SK-N-SH (cell line): ENCODE results near the gene RILPL2. TPM values are rescaled to one million over a fixed set of nuclear protein-coding genes. Genes with fewer than 3 reads are reported as not detected.

Source experiments
- CTCF ChIA-PET: fragments of 300-600, 350-600 bp; formaldehyde crosslinking; extraction: SDS; loops from one replicate; lab custom pipeline; 2021; lab: Yijun Ruan, JAX
- POLR2A ChIA-PET: fragments of 350-600 bp; sonication (Branson Sonifier 250); formaldehyde crosslinking; extraction: SDS; loops from one replicate; lab custom pipeline; 2020; ENCODE audit warnings: antibody characterized with exemption, inconsistent platforms; lab: Yijun Ruan, JAX
- DNase-seq: peaks from one replicate; pipeline ENCODE4 v3.0.0; 2012
- H2AFZ ChIP-seq: fragments of 200-600 bp; sonication (generic); 2 replicates; pipeline ENCODE4 v1.8.1; 2016; ENCODE audit warnings: antibody characterized with exemption, mild to moderate bottlenecking, low read depth
- H3F3A ChIP-seq: fragments of 200-600 bp; sonication (generic); replicated peaks from 2 replicates; pipeline ENCODE3; 2016; ENCODE audit warnings: antibody characterized with exemption, mild to moderate bottlenecking; ENCODE audit not compliant: insufficient read depth
- H3K27ac ChIP-seq, 2 experiments: fragments of 200-500 bp in 1 of 2; fragments of 200-600 bp in 1 of 2; sonication (Bioruptor generic) in 1 of 2; sonication (generic), shearing (Covaris generic) in 1 of 2; 2 replicates each; pipeline versions ENCODE4 v1.5.1 to v1.6.1; 2014 to 2016; ENCODE audit warnings: low read depth in 2 of 2, inconsistent platforms in 1 of 2, low read length in 1 of 2, mild to moderate bottlenecking in 1 of 2, mixed read lengths in 1 of 2
- H3K27me3 ChIP-seq: fragments of 200-600 bp; sonication (generic), shearing (Covaris generic); 2 replicates; pipeline ENCODE4 v1.6.1; 2016; ENCODE audit warnings: mixed run types; ENCODE audit not compliant: insufficient read depth
- H3K36me3 ChIP-seq, 2 experiments: fragments of 200-500 bp in 1 of 2; fragments of 200-600 bp in 1 of 2; sonication (Bioruptor generic) in 1 of 2; sonication (generic) in 1 of 2; replicated peaks in 1 of 2; 2 replicates each; pipeline versions ENCODE3 to v1.5.1; 2014 to 2016; ENCODE audit warnings: low read length in 1 of 2, mild to moderate bottlenecking in 1 of 2; ENCODE audit not compliant: insufficient read depth in 2 of 2, control insufficient read depth in 1 of 2
- H3K4me1 ChIP-seq, 2 experiments: fragments of 200-500 bp in 1 of 2; fragments of 200-600 bp in 1 of 2; sonication (Bioruptor generic) in 1 of 2; sonication (generic), shearing (Covaris generic) in 1 of 2; 2 replicates each; pipeline versions ENCODE4 v1.5.1 to v1.6.1; 2014 to 2016; ENCODE audit warnings: low read depth in 1 of 2, low read length in 1 of 2, mixed run types in 1 of 2; ENCODE audit not compliant: insufficient read depth in 2 of 2, control insufficient read depth in 1 of 2
- H3K4me2 ChIP-seq: fragments of 200-600 bp; sonication (generic), shearing (Covaris generic); 2 replicates; pipeline ENCODE4 v1.6.1; 2017; ENCODE audit warnings: mixed run types
- H3K4me3 ChIP-seq, 2 experiments: fragments of 200-500 bp in 1 of 2; fragments of 200-600 bp in 1 of 2; sonication (Bioruptor generic) in 1 of 2; sonication (generic), shearing (Covaris generic) in 1 of 2; 2 replicates each; pipeline versions ENCODE4 v1.5.1 to v1.8.1; 2014 to 2016; ENCODE audit warnings: low read depth in 2 of 2, inconsistent platforms in 1 of 2, low read length in 1 of 2, mild to moderate bottlenecking in 1 of 2, mixed read lengths in 1 of 2, moderate library complexity in 1 of 2
- H3K79me2 ChIP-seq: fragments of 200-600 bp; sonication (generic); 2 replicates; pipeline ENCODE4 v1.8.1; 2017; ENCODE audit warnings: mild to moderate bottlenecking; ENCODE audit not compliant: insufficient read depth
- H3K9ac ChIP-seq: fragments of 200-600 bp; sonication (generic); 2 replicates; pipeline ENCODE4 v1.6.1; 2017; ENCODE audit warnings: mixed run types
- H3K9me2 ChIP-seq: fragments of 200-600 bp; sonication (generic); 2 replicates; pipeline ENCODE4 v1.6.1; 2017; ENCODE audit warnings: mixed run types
- H3K9me3 ChIP-seq: fragments of 200-600 bp; sonication (generic); 2 replicates; pipeline ENCODE4 v1.6.1; 2017; ENCODE audit warnings: mixed run types, mild to moderate bottlenecking, moderate library complexity
- H4K20me1 ChIP-seq: fragments of 200-600 bp; sonication (generic); 2 replicates; pipeline ENCODE4 v1.6.1; 2017; ENCODE audit warnings: mild to moderate bottlenecking, mixed run types; ENCODE audit not compliant: insufficient read depth
- EP300 ChIP-seq, 2 experiments: IDR thresholded peaks; 2 replicates each; pipeline versions ENCODE4 v1.4.0 to v1.6.1; 2012; ENCODE audit warnings: borderline replicate concordance in 1 of 2, low read depth in 1 of 2, low read length in 1 of 2
- EZH2phosphoT487 ChIP-seq: fragments of 200-600 bp; sonication (generic); IDR thresholded peaks from 2 replicates; pipeline ENCODE4 v1.6.1; 2017; ENCODE audit warnings: low read depth, mixed run types, mild to moderate bottlenecking, antibody characterized with exemption, moderate library complexity, borderline replicate concordance
- FOSL2 ChIP-seq: IDR thresholded peaks from 2 replicates; pipeline ENCODE4 v1.4.0; 2012; ENCODE audit warnings: low read depth, mild to moderate bottlenecking, moderate library complexity, borderline replicate concordance
- NFIC ChIP-seq: IDR thresholded peaks from 2 replicates; pipeline ENCODE4 v1.4.0; 2012; ENCODE audit warnings: borderline replicate concordance
- POLR2AphosphoS5 ChIP-seq: IDR thresholded peaks from 2 replicates; pipeline ENCODE4 v1.6.1; 2012; ENCODE audit warnings: low read depth, low read length
- RCOR1 ChIP-seq: fragments of 150-350 bp; IDR thresholded peaks from 2 replicates; pipeline ENCODE4 v1.6.1; 2017; ENCODE audit warnings: antibody characterized with exemption, low read length
- RFX5 ChIP-seq: IDR thresholded peaks from 2 replicates; pipeline ENCODE4 v1.6.1; 2012; ENCODE audit warnings: mild to moderate bottlenecking, improper control_type of control experiment, low read length
- SMC3 ChIP-seq: IDR thresholded peaks from 2 replicates; pipeline ENCODE4 v1.6.1; 2012; ENCODE audit warnings: low read depth, low read length, improper control_type of control experiment
- TAF1 ChIP-seq: IDR thresholded peaks from 2 replicates; pipeline ENCODE4 v1.6.1; 2012; ENCODE audit warnings: low read depth, mild to moderate bottlenecking, low read length, moderate library complexity, borderline replicate concordance
- YY1 ChIP-seq: IDR thresholded peaks from 2 replicates; pipeline ENCODE4 v1.4.0; 2012; ENCODE audit warnings: low read depth, mild to moderate bottlenecking
- WGBS: methylation state at CpG from one replicate; pipeline ENCODE4 v1.1.6; 2017; ENCODE audit warnings: low lambda C conversion rate; 5-methylcytosine and 5-hydroxymethylcytosine counted together
- polyA plus RNA-seq, 3 experiments: library from polyadenylated mRNA; depleted of rRNA; stranded (reverse); fragments of >200 nt; gene quantifications; 2 replicates each; pipeline ENCODE4 v1.2.3, GENCODE V29; 2012
- TF ChIP-seq, protein P1 (sequence below): fragments of 150-350 bp; IDR thresholded peaks from 2 replicates; pipeline ENCODE4 v1.6.1; 2016; ENCODE audit warnings: mild to moderate bottlenecking, low read depth, low read length
- TF ChIP-seq, protein P2 (sequence below): IDR thresholded peaks from 2 replicates; pipeline ENCODE4 v1.4.0; 2012; ENCODE audit warnings: low read depth, borderline replicate concordance

RILPL2 gene
- polyA plus RNA-seq, 1 of the 3 experiments (the other 2 are of a cell fraction) = 5.0 TPM

DNA sequence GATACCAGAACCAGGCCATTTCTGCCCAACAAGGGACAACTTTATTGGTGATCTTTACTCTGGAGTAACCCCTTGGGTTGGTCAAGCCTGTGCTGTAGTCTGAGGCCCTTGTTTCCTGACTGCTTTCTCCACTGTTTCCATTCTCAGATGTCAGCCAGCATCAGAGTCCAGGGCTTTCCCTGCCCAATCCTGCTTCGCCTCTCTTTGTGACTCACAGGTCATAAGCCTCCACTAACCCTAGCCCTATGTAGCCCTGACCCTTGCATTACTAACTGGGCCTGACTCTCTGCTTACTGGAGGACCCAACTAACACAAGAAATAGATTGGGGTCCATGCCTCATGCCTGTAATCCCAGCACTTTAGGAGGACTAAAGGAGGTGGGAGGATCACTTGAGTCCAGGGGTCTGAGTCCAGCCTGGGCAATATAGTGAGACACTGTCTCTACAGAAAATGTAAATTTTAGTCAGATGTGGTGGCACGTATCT, 12.8 kb upstream of the RILPL2 start:
- TF ChIP-seq POLR2AphosphoS5 (no peak), TAF1 (no peak), FOSL2 (no peak), NFIC (no peak), YY1 (no peak), SMC3 (no peak), EZH2phosphoT487 (no peak), RFX5 (no peak), EP300 (IDR thresholded peaks at IDR 0.05; ENCODE audit: borderline replicate concordance in 1 of 2, low read depth in 1 of 2, low read length in 1 of 2) (no peak)
- TF ChIP-seq, protein P1, sequence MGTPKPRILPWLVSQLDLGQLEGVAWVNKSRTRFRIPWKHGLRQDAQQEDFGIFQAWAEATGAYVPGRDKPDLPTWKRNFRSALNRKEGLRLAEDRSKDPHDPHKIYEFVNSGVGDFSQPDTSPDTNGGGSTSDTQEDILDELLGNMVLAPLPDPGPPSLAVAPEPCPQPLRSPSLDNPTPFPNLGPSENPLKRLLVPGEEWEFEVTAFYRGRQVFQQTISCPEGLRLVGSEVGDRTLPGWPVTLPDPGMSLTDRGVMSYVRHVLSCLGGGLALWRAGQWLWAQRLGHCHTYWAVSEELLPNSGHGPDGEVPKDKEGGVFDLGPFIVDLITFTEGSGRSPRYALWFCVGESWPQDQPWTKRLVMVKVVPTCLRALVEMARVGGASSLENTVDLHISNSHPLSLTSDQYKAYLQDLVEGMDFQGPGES = no peak
- TF ChIP-seq, protein P2, sequence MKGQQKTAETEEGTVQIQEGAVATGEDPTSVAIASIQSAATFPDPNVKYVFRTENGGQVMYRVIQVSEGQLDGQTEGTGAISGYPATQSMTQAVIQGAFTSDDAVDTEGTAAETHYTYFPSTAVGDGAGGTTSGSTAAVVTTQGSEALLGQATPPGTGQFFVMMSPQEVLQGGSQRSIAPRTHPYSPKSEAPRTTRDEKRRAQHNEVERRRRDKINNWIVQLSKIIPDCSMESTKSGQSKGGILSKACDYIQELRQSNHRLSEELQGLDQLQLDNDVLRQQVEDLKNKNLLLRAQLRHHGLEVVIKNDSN = no peak
- TF ChIP-seq, all 33 proteins: peak for 0
- no peaks in the 10 kb centered on the region for H3K27me3 ChIP-seq
- peaks cover 0 to 2% of the 10 kb centered on the region in 2 experiments; a peak in 2 of 4 replicates for H3K4me1 ChIP-seq
- H4K20me1 ChIP-seq = no peaks in the 10 kb centered on the region
- no peaks in the 10 kb centered on the region for H3K9me3 ChIP-seq
- H3K9ac ChIP-seq = no peak overlapping the region
- CTCF ChIA-PET = interaction anchor here (1.4 kb wide), 1 partner anchor 133 kb away, joined by 3 read pairs; no protein-coding TSS in a partner anchor
- no peaks in the 10 kb centered on the region for H3K79me2 ChIP-seq
- no peak overlapping the region for H3K4me2 ChIP-seq
- H3F3A ChIP-seq = peaks cover 9% of the 10 kb centered on the region
- POLR2A ChIA-PET = no interaction called here
- no peak overlapping the region for H2AFZ ChIP-seq
- H3K9me2 ChIP-seq = no peaks in the 10 kb centered on the region
- no peaks in the 10 kb centered on the region for H3K36me3 ChIP-seq
- H3K4me3 ChIP-seq = no peak overlapping the region
- 88% methylated on average over 2 of the region's 2 CpGs for WGBS
- DNase-seq = no peak
- H3K27ac ChIP-seq = no peak overlapping the region

DNA sequence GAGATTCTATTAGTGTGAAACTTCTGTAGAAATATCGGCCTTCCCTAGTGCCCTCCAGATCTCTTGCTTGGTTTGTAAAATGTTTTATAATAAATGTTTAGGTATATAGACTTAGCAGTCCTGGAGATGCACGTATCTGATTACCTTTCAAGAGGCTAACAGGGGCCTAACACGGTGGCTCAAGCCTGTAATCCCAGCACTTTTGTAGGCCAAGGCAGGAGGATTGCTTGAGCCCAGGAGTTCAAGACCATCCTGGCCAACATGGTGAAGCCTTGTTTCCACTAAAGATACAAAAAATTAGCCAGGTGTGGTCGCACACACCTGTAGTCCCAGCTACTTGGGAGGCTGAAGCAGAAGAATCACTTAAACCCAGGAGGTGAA, 9.8 kb upstream of the RILPL2 start:
- WGBS = 73% methylated on average over 4 of the region's 4 CpGs
- no peaks in the 10 kb centered on the region for H3K27me3 ChIP-seq
- peak overlapping the region; percentile 46 for H2AFZ ChIP-seq
- no peaks in the 10 kb centered on the region for H3F3A ChIP-seq
- CTCF ChIA-PET = no interaction called here
- no peaks in the 10 kb centered on the region for H3K9me3 ChIP-seq
- no peak for TF ChIP-seq RCOR1
- TF ChIP-seq, all 33 proteins: peak for 0
- no peak overlapping the region; the same call in 1 of the 2 replicates for H3K9ac ChIP-seq
- no peak for DNase-seq
- no peak overlapping the region for H3K4me3 ChIP-seq
- H3K9me2 ChIP-seq = no peaks in the 10 kb centered on the region
- peak overlapping the region in 1 of 2 experiments; percentile 34; a peak in 1 of 4 replicates for H3K27ac ChIP-seq
- H3K79me2 ChIP-seq = no peaks in the 10 kb centered on the region
- peaks cover 0 to 2% of the 10 kb centered on the region in 2 experiments; a peak in 2 of 4 replicates for H3K4me1 ChIP-seq
- no peaks in the 10 kb centered on the region for H4K20me1 ChIP-seq
- H3K36me3 ChIP-seq = no peaks in the 10 kb centered on the region
- H3K4me2 ChIP-seq = peak overlapping the region; percentile 5; the same call in 1 of the 2 replicates
- POLR2A ChIA-PET = interaction anchor here (0.7 kb wide), 1 partner anchor 103 kb away, joined by 6 read pairs; no protein-coding TSS in a partner anchor
